Measurements from ENCODE around the gene FEN1. TPM values are rescaled to one million over a fixed set of nuclear protein-coding genes. Genes with fewer than 3 reads are reported as not detected.

The FEN1 gene
- total and polyA plus RNA-seq, 2 donors (not counting 1 experiment from before 2014, with no cell fraction given): 3.4 to 9.8 TPM

DNA sequence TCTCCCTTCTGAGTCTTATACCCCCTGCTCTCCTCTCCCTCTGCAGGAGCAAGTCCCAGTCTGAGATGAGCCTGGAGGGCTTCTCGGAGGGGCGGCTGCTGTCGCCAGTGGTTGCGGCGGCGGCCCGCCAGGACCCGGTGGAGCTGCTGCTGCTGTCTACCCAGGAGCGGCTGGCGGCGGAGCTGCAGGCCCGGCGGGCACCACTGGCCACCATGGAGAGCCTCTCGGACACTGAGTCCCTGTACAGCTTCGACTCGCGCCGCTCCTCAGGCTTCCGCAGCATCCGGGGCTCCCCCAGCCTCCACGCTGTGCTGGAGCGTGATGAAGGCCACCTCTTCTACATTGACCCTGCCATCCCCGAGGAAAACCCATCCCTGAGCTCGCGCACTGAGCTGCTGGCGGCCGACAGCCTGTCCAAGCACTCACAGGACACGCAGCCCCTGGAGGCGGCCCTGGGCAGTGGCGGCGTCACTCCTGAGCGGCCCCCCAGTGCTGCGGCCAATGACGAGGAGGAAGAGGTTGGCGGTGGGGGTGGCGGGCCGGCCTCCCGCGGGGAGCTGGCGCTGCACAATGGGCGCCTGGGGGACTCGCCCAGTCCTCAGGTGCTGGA lies 49.1 kb upstream of the FEN1 start:
- ChIA-PET CTCF (interaction anchor here (0.6 to 2.7 kb wide), 3 partner anchors 10 to 179 kb away, joined by 3 to 9 read pairs (median 3); no protein-coding TSS in a partner anchor), POLR2A (no interaction called here)
- no peak for DNase-seq
- intact Hi-C loops (cut with micrococcal nuclease): no loop called here
- 93% methylated on average over 42 of the region's 42 CpGs for WGBS (ENCODE audit: insufficient coverage)
- H3K36me3 ChIP-seq (replicated peaks in 1 of 2; ENCODE audit: control extremely low read depth in 1 of 2, control insufficient read depth in 1 of 2, extremely low read depth in 1 of 2, insufficient read depth in 2 of 2, low read length in 1 of 2): no peaks in the 10 kb centered on the region
- Mint-ChIP-seq H3K27ac (no peak overlapping the region), H3K9me3 (ENCODE audit: insufficient read depth) (no peaks in the 10 kb centered on the region), H3K27me3 (no peaks in the 10 kb centered on the region), H3K4me1 (no peaks in the 10 kb centered on the region), H3K4me3 (no peak overlapping the region)
- H3K4me1 ChIP-seq (ENCODE audit: control insufficient read depth in 2 of 2, insufficient read depth in 2 of 2, low read length in 2 of 2): no peaks in the 10 kb centered on the region
- no peak for TF ChIP-seq EZH2 (IDR thresholded peaks at IDR 0.05; ENCODE audit: borderline replicate concordance, insufficient read depth, low read depth, low read length, poor library complexity, severe bottlenecking)
- TF ChIP-seq, protein P1, sequence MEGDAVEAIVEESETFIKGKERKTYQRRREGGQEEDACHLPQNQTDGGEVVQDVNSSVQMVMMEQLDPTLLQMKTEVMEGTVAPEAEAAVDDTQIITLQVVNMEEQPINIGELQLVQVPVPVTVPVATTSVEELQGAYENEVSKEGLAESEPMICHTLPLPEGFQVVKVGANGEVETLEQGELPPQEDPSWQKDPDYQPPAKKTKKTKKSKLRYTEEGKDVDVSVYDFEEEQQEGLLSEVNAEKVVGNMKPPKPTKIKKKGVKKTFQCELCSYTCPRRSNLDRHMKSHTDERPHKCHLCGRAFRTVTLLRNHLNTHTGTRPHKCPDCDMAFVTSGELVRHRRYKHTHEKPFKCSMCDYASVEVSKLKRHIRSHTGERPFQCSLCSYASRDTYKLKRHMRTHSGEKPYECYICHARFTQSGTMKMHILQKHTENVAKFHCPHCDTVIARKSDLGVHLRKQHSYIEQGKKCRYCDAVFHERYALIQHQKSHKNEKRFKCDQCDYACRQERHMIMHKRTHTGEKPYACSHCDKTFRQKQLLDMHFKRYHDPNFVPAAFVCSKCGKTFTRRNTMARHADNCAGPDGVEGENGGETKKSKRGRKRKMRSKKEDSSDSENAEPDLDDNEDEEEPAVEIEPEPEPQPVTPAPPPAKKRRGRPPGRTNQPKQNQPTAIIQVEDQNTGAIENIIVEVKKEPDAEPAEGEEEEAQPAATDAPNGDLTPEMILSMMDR (IDR thresholded peaks at IDR 0.05): no peak
- H3K4me3 ChIP-seq (ENCODE audit: control extremely low read depth in 1 of 5, extremely low read depth in 1 of 5, insufficient read depth in 1 of 5, low read depth in 2 of 5, low read length in 4 of 5): no peak overlapping the region
- no peaks in the 10 kb centered on the region for H3K79me2 ChIP-seq (ENCODE audit: control insufficient read depth, insufficient read depth, low read length)
- H3K4me2 ChIP-seq (replicated peaks; ENCODE audit: low read depth, low read length, poor library complexity, severe bottlenecking): no peak overlapping the region
- H3K27ac ChIP-seq (ENCODE audit: low read length in 2 of 2): no peak overlapping the region
- H2AFZ ChIP-seq (ENCODE audit: insufficient read depth, low read depth, low read length, poor library complexity, severe bottlenecking): no peak overlapping the region
- ATAC-seq (ENCODE audit: low read depth): no peak
- no peaks in the 10 kb centered on the region for H4K20me1 ChIP-seq (ENCODE audit: control insufficient read depth, insufficient read depth, low read length, poor library complexity, severe bottlenecking)
- peaks cover 0 to 4% (median 0%) of the 10 kb centered on the region in 4 experiments for H3K27me3 ChIP-seq (replicated peaks in 1 of 4; ENCODE audit: control extremely low read depth in 1 of 4, control insufficient read depth in 3 of 4, insufficient read depth in 4 of 4, low read length in 3 of 4)
- H3K9ac ChIP-seq (ENCODE audit: low read length): no peak overlapping the region
- peaks cover 0 to 2% (median 0%) of the 10 kb centered on the region in 3 donors for H3K9me3 ChIP-seq (ENCODE audit: control extremely low read depth in 1 of 3, control insufficient read depth in 2 of 3, insufficient read depth in 1 of 3, low read length in 2 of 3)

DNA sequence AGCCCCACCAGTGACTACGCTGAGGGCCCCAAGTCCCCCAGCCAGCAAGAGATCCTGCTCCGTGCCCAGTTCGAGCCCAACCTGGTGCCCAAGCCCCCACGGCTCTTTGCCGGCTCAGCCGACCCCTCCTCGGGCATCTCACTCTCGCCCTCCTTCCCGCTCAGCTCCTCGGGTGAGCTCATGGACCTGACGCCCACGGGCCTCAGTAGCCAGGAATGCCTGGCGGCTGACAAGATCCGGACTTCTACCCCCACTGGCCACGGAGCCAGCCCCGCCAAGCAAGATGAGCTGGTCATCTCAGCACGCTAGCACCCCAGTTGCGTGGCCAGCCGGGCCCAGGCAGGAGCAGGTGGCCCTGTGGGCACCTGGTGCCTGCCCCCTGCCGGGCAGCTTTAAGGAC lies 48.5 kb upstream of the FEN1 start:
- Mint-ChIP-seq H3K4me3 (no peak overlapping the region), H3K4me1 (no peaks in the 10 kb centered on the region), H3K9me3 (ENCODE audit: insufficient read depth) (no peaks in the 10 kb centered on the region), H3K27me3 (peaks cover 1% of the 10 kb centered on the region), H3K27ac (no peak overlapping the region)
- H2AFZ ChIP-seq (ENCODE audit: insufficient read depth, low read depth, low read length, poor library complexity, severe bottlenecking): no peak overlapping the region
- no peak overlapping the region for H3K27ac ChIP-seq (ENCODE audit: low read length in 2 of 2)
- no peaks in the 10 kb centered on the region for H3K4me1 ChIP-seq (ENCODE audit: control insufficient read depth in 2 of 2, insufficient read depth in 2 of 2, low read length in 2 of 2)
- ChIA-PET POLR2A (no interaction called here), CTCF (interaction anchor here (2.7 kb wide), 1 partner anchor 11 kb away, joined by 9 read pairs; no protein-coding TSS in a partner anchor)
- H3K27me3 ChIP-seq (replicated peaks in 1 of 4; ENCODE audit: control extremely low read depth in 1 of 4, control insufficient read depth in 3 of 4, insufficient read depth in 4 of 4, low read length in 3 of 4): peaks cover 0 to 8% (median 0%) of the 10 kb centered on the region in 4 experiments
- ATAC-seq (ENCODE audit: low read depth): no peak
- peaks cover 0 to 2% (median 0%) of the 10 kb centered on the region in 3 donors for H3K9me3 ChIP-seq (ENCODE audit: control extremely low read depth in 1 of 3, control insufficient read depth in 2 of 3, insufficient read depth in 1 of 3, low read length in 2 of 3)
- H3K79me2 ChIP-seq (ENCODE audit: control insufficient read depth, insufficient read depth, low read length): no peaks in the 10 kb centered on the region
- intact Hi-C loops (cut with micrococcal nuclease): no loop called here
- H3K4me3 ChIP-seq (ENCODE audit: control extremely low read depth in 1 of 5, extremely low read depth in 1 of 5, insufficient read depth in 1 of 5, low read depth in 2 of 5, low read length in 4 of 5): no peak overlapping the region
- H3K4me2 ChIP-seq (replicated peaks; ENCODE audit: low read depth, low read length, poor library complexity, severe bottlenecking): no peak overlapping the region
- TF ChIP-seq, protein P1 (IDR thresholded peaks at IDR 0.05): no peak
- no peak for TF ChIP-seq EZH2 (IDR thresholded peaks at IDR 0.05; ENCODE audit: borderline replicate concordance, insufficient read depth, low read depth, low read length, poor library complexity, severe bottlenecking)
- H3K9ac ChIP-seq (ENCODE audit: low read length): no peak overlapping the region
- WGBS (ENCODE audit: insufficient coverage): 95% methylated on average over 20 of the region's 20 CpGs
- no peaks in the 10 kb centered on the region for H3K36me3 ChIP-seq (replicated peaks in 1 of 2; ENCODE audit: control extremely low read depth in 1 of 2, control insufficient read depth in 1 of 2, extremely low read depth in 1 of 2, insufficient read depth in 2 of 2, low read length in 1 of 2)
- no peaks in the 10 kb centered on the region for H4K20me1 ChIP-seq (ENCODE audit: control insufficient read depth, insufficient read depth, low read length, poor library complexity, severe bottlenecking)
- no peak for DNase-seq

Measured in B cell (primary cell).